ENCODE data around the gene PGRMC2.

DNA sequence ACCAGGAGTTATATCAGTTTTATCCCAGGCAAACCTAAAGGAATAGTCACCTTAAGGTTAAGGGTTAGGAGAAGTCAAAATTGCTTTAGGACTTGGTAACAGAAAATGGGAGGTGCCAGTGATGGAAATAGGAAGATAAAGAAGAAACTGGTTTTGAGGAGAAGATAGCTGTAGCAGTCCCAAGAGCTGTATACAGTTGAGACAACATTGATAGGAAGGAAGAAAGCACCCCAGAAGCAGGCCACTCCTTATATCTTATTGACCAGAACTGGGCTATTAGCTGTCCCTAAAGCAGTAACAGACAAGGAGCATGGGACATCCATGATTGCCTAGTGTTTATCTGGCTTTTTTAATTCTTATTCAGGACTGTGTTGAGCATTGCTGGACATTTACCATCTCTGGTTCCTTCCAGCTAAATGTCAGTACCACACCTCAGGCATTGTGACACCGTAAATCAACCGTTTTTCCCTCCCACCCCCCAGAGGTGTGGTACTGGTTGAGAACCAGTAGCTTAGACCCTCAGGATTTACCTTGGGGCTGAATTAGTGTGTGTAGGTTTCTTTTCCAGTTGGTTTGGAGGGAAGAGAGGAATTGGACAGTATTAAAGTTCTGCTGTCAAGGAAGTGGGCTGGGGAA lies 2.0 kb upstream of the PGRMC2 start:
- TF ChIP-seq, protein P1, sequence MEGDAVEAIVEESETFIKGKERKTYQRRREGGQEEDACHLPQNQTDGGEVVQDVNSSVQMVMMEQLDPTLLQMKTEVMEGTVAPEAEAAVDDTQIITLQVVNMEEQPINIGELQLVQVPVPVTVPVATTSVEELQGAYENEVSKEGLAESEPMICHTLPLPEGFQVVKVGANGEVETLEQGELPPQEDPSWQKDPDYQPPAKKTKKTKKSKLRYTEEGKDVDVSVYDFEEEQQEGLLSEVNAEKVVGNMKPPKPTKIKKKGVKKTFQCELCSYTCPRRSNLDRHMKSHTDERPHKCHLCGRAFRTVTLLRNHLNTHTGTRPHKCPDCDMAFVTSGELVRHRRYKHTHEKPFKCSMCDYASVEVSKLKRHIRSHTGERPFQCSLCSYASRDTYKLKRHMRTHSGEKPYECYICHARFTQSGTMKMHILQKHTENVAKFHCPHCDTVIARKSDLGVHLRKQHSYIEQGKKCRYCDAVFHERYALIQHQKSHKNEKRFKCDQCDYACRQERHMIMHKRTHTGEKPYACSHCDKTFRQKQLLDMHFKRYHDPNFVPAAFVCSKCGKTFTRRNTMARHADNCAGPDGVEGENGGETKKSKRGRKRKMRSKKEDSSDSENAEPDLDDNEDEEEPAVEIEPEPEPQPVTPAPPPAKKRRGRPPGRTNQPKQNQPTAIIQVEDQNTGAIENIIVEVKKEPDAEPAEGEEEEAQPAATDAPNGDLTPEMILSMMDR (IDR thresholded peaks at IDR 0.05; ENCODE audit: low read depth, low read length, poor library complexity, severe bottlenecking): no peak
- TF ChIP-seq EZH2phosphoT487 (IDR thresholded peaks at IDR 0.05; ENCODE audit: borderline replicate concordance, low read length): no peak
